ENCODE data around the gene TELO2.

DNA sequence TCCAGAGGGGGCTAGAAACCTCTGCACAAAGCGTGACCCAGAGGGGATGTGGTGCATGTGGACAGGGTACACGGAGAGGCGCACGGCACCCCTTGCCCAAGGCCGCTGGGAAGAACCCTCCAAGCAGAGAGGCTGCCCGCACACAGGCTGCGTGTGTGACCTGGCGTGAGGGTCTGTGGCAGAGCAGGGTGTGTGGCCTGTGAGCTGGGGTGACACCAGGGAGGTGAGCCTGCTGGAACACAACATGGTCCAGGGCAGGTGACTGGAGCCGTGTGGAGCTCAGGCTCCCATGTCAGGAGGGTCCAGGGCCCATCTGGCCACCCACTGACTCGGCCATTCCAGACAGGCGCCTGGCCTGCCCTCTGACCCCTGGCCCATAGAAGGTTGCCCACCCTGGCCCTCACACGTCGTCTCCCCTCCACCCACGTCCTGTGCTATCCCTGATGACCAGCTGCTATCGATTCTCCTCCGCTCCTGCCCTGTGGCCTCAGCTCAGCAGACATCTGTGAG lies 25.5 kb downstream of the TELO2 start:
- TF ChIP-seq, protein P1, sequence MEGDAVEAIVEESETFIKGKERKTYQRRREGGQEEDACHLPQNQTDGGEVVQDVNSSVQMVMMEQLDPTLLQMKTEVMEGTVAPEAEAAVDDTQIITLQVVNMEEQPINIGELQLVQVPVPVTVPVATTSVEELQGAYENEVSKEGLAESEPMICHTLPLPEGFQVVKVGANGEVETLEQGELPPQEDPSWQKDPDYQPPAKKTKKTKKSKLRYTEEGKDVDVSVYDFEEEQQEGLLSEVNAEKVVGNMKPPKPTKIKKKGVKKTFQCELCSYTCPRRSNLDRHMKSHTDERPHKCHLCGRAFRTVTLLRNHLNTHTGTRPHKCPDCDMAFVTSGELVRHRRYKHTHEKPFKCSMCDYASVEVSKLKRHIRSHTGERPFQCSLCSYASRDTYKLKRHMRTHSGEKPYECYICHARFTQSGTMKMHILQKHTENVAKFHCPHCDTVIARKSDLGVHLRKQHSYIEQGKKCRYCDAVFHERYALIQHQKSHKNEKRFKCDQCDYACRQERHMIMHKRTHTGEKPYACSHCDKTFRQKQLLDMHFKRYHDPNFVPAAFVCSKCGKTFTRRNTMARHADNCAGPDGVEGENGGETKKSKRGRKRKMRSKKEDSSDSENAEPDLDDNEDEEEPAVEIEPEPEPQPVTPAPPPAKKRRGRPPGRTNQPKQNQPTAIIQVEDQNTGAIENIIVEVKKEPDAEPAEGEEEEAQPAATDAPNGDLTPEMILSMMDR (IDR thresholded peaks at IDR 0.05) = no peak
- TF ChIP-seq POLR2A (IDR thresholded peaks at IDR 0.05) (no peak), POLR2AphosphoS5 (IDR thresholded peaks at IDR 0.05) (no peak), EP300 (IDR thresholded peaks at IDR 0.05; ENCODE audit: low read depth) (no peak)
